LNCaP clone FGC (cell line): Measurements from ENCODE around the gene TMEM53.
A peak's percentile ranks its signal among the peaks of the same experiment; 100 is the strongest.

Source experiments
- DNase-seq: peaks from one replicate; pipeline ENCODE4 v3.0.0-alpha.2; 2011; ENCODE audit warnings: low read depth
- H3K4me3 ChIP-seq: 2 replicates; pipeline ENCODE4 v1.5.1; 2011; ENCODE audit warnings: mild to moderate bottlenecking, low read depth, low read length, control low read depth
- TF ChIP-seq, protein P1 (sequence below): IDR thresholded peaks from 2 replicates; pipeline ENCODE4 v1.5.1; 2012; ENCODE audit warnings: mild to moderate bottlenecking; ENCODE audit not compliant: control insufficient read depth, insufficient read depth; ENCODE audit errors: extremely low read depth

TMEM53 gene

DNA sequence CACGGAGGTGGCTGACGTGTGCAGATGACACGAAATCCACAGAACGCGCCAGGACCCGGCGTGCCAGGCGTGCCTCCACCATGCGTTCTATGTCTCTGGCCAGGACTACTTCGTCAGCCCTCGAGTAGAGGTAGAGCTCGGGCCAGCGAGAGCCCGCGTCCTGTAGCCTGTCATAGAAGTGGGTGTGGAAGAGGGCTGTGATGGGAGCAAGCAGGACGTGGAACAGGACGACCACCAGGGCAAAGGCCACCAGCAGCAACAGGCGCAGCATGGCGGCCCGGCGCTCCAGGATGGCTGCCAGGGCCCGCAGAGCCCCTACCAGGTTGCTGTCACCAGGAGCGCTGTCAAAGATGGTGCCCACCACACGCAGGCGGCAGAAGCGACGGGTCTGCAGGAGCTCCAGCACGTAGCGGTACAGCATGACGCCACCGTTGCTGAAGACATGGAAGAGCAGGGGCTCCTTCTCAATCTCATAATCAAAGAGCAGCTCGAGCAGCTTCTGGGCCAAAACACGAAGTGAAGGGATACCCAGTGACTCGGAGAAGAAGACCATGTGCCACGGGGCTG, 19.6 kb downstream of the TMEM53 start:
- no peak for DNase-seq
- TF ChIP-seq, protein P1, sequence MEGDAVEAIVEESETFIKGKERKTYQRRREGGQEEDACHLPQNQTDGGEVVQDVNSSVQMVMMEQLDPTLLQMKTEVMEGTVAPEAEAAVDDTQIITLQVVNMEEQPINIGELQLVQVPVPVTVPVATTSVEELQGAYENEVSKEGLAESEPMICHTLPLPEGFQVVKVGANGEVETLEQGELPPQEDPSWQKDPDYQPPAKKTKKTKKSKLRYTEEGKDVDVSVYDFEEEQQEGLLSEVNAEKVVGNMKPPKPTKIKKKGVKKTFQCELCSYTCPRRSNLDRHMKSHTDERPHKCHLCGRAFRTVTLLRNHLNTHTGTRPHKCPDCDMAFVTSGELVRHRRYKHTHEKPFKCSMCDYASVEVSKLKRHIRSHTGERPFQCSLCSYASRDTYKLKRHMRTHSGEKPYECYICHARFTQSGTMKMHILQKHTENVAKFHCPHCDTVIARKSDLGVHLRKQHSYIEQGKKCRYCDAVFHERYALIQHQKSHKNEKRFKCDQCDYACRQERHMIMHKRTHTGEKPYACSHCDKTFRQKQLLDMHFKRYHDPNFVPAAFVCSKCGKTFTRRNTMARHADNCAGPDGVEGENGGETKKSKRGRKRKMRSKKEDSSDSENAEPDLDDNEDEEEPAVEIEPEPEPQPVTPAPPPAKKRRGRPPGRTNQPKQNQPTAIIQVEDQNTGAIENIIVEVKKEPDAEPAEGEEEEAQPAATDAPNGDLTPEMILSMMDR, result no peak
- no peak overlapping the region for H3K4me3 ChIP-seq

DNA sequence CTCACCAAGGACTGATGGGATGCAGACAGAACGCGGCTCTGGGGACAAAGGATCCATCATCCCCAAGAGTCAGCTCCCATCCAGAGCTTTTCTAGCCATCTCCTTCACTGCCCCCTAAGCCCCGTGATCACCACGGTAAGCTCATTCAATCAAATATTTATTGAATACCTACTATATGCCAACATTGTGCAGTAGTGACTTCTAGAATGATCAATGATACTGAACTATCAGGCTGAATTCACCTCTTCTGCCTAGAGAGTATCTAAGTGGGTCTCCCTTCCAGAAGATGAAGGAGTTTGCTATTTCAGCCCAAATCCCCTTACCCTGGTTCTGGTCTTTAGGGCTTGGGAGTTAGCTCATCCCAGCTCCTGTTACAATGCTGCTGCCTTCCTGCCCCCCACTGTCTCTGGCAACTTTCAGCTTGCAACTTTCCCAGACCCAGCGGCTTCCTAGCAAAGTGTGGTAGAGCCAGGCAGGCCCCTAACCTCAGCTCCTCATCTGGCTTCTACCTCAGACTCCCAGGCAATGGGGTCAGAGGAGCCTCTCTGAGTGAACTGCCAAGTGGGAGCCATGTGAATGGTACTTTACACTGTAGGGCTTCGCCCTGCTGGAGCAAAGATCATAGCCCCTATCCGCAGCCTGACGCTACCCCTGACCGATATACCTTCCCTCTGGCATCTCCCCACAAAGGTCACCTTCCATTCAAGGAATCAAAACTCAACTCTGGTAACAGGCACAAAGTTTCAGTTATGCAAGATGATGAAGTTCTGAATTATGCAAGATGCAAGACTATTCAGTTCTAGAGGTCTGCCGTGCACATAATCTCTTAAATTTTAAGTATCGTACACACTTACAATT, 20.9 kb downstream of the TMEM53 start:
- H3K4me3 ChIP-seq, result no peak overlapping the region

DNA sequence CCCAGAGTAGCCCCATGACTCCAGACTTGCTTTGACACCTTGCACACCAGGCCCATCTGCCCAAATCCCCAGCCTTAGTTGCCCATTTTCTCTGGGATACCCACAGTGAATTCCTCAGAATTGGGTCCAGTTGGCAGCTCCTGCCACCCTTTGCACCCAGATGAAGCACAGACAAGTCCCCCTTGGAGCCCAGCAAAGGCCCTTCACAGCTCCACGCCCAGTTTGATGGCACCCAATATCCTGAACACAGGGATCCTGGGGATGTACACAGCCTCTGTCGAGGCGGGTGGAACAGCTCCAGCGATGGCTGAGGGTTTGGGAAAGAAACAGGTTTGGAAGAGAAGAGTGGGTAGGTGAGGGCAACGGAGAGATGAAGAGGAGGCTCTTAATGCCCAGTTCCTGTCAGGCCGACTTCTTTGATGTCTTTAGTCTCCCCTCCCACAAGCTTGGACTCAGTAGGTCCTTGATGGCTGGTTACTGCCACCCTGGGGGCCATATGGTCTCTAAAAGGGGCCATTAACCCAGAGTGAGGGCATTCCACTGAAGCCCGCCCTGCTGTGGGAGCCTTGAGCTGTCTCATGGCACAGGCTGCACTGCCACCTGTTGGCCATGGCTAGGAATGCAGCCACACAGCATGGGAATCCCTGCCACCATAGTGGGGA, 21.7 kb downstream of the TMEM53 start:
- DNase-seq, result no peak
- no peak overlapping the region for H3K4me3 ChIP-seq
- TF ChIP-seq, protein P1, result peak; percentile 99

More for the DNA sequence above, 20.9 kb downstream of the TMEM53 start:
- DNase-seq, result no peak
- TF ChIP-seq, protein P1, result no peak

DNA sequence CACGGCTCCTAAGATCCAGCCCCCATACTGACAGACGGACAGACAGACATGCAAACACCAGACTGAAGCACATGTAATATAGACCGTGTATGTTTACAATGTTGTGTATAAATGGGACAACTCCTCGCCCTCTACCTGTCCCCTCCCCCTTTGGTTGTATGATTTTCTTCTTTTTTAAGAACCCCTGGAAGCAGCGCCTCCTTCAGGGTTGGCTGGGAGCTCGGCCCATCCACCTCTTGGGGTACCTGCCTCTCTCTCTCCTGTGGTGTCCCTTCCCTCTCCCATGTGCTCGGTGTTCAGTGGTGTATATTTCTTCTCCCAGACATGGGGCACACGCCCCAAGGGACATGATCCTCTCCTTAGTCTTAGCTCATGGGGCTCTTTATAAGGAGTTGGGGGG, 23.2 kb downstream of the TMEM53 start:
- TF ChIP-seq, protein P1, result no peak
- H3K4me3 ChIP-seq, result no peak overlapping the region
- no peak for DNase-seq

DNA sequence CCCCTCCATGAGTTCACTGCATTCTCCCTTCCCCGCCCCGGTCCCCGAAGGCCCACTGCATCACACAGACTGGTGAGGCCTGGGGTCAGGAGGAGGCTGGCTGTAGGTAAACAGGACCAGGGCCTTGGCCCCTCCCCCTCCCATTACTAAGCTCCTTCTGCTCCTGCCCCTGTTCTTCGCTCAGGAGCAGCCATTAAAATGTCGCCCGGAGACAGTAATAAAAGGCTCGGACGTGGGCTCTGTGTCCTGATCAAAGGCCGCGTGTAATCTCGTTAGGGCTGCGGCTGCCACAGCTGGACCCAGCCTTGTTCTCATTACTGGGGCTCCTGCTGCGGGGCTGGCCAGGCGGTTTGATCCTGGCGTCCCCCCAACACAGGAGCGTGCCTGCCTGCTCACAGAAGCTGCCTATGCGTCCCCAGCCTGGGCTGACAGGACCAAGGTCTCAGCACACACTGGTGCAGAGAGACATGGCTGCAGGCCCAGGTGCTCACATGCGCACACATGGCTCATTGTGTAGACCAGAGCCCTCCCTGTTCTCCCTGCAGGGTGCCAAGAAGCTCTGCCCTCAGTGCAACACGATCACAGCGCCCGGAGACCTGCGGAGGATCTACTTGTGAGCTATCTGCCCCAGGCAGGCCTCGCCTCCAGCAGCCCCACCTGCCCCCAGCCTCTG, 24.0 kb downstream of the TMEM53 start:
- TF ChIP-seq, protein P1, result no peak
- DNase-seq, result no peak
- no peak overlapping the region for H3K4me3 ChIP-seq

DNA sequence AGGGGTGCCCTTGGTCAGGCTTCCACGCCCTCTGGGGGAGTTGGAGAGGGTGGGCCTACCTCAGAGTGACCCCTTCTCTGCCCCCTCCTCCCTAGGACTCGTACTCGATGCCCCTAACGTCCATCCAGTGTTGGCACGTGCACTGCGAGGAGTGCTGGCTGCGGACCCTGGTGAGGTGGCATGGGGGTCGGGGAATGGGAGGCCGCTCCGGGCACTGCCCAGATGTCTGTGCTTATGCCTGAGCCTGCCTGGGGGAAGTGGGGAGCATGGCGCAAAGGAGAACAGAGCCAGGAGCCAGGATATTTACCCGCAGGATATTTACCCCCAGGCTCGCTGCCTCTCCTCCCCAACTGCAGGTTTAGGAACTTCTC, 24.5 kb downstream of the TMEM53 start:
- TF ChIP-seq, protein P1, result no peak
- H3K4me3 ChIP-seq, result no peak overlapping the region
- DNase-seq, result no peak
